MM.1S (cell line): ENCODE results near the gene CCDC14.
"Not testable (repeated sequence)": the region's sequence is repeated elsewhere in the genome, so short reads cannot be mapped to it uniquely, and the experiment has no call there.

Source experiments
- DNase-seq: peaks from one replicate; pipeline ENCODE4 v3.0.0-alpha.2; 2015
- H2AFZ ChIP-seq: fragments of 300-600 bp; sonication (generic); 2 replicates; pipeline ENCODE4 v1.6.0; 2016; ENCODE audit warnings: antibody characterized with exemption, low read length
- H3F3A ChIP-seq: fragments of 300-600 bp; sonication (generic); 2 replicates; pipeline ENCODE4 v1.6.1; 2016; ENCODE audit warnings: mild to moderate bottlenecking, antibody characterized with exemption, low read length, moderate library complexity, mixed read lengths; ENCODE audit not compliant: insufficient read depth
- H3K27ac ChIP-seq: fragments of 300-600 bp; sonication (generic); 2 replicates; pipeline ENCODE4 v1.5.1; 2016; ENCODE audit warnings: mild to moderate bottlenecking, low read length
- H3K27me3 ChIP-seq: fragments of 300-600 bp; sonication (generic); replicated peaks from 2 replicates; pipeline ENCODE4 v1.6.0; 2016; ENCODE audit warnings: low read length; ENCODE audit not compliant: insufficient read depth
- H3K36me3 ChIP-seq: fragments of 300-600 bp; sonication (generic); replicated peaks from 2 replicates; pipeline ENCODE4 v1.6.1; 2016; ENCODE audit warnings: mild to moderate bottlenecking, low read length, mixed read lengths; ENCODE audit not compliant: insufficient read depth
- H3K4me1 ChIP-seq: fragments of 300-600 bp; sonication (generic); 2 replicates; pipeline ENCODE4 v1.6.1; 2016; ENCODE audit warnings: low read length, mixed read lengths
- H3K4me2 ChIP-seq: fragments of 300-600 bp; sonication (generic); 2 replicates; pipeline ENCODE4 v1.6.0; 2016; ENCODE audit warnings: low read depth, low read length
- H3K4me3 ChIP-seq: fragments of 300-600 bp; sonication (generic); 2 replicates; pipeline ENCODE4 v1.5.1; 2016; ENCODE audit warnings: low read length, mixed read lengths
- H3K79me2 ChIP-seq: fragments of 300-600 bp; sonication (generic); 2 replicates; pipeline ENCODE4 v1.6.1; 2016; ENCODE audit warnings: mixed run types, low read length, mixed read lengths
- H3K9ac ChIP-seq: fragments of 300-600 bp; sonication (generic); 2 replicates; pipeline ENCODE4 v1.6.1; 2016; ENCODE audit warnings: low read length, mixed read lengths
- H3K9me2 ChIP-seq: fragments of 300-600 bp; sonication (generic); replicated peaks from 2 replicates; pipeline ENCODE4 v1.6.1; 2016; ENCODE audit warnings: mild to moderate bottlenecking, low read length, mixed read lengths; ENCODE audit not compliant: insufficient read depth
- H3K9me3 ChIP-seq: fragments of 300-600 bp; sonication (generic); replicated peaks from 2 replicates; pipeline ENCODE4 v1.6.1; 2016; ENCODE audit warnings: mild to moderate bottlenecking, low read length, mixed read lengths; ENCODE audit not compliant: insufficient read depth
- H4K20me1 ChIP-seq: fragments of 300-600 bp; sonication (generic); 2 replicates; pipeline ENCODE4 v1.6.1; 2016; ENCODE audit warnings: mild to moderate bottlenecking, low read length, moderate library complexity, mixed read lengths; ENCODE audit not compliant: insufficient read depth
- EZH2 ChIP-seq: fragments of 300-600 bp; sonication (generic); optimal IDR thresholded peaks from 2 replicates; pipeline ENCODE3; 2017; ENCODE audit warnings: low read depth, mild to moderate bottlenecking, antibody characterized with exemption, low read length, mixed read lengths
- EZH2phosphoT487 ChIP-seq: fragments of 300-600 bp; sonication (generic); IDR thresholded peaks from 2 replicates; pipeline ENCODE4 v1.6.1; 2018; ENCODE audit warnings: antibody characterized with exemption, low read length
- TF ChIP-seq, protein P1 (sequence below): fragments of 300-600 bp; sonication (generic); IDR thresholded peaks from 2 replicates; pipeline ENCODE4 v1.5.1; 2016; ENCODE audit warnings: antibody characterized with exemption, low read length, mixed read lengths

Gene CCDC14

DNA sequence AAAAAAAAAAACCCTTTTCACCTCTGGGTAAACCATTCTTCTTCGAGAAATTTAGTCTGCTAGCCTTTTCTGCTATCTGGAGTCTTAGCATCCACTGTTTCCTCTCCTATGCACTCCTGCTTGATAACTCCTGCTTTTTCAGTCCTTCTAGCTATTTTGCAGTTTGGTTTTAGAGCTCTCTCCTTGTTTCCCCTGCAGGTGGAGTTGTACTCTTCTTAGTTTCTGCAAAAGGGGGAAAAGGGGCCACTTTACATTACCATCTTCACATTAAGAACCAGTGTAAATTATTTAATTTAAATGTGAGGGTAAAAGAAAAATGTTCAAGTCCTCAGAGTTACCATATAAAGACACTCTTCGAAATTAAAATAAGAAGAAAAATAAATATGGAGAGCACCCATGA, 53.3 kb downstream of the CCDC14 start:
- DNase-seq = no peak
- Histone ChIP-seq H3K4me3 (no peak overlapping the region), H3K4me1 (peaks cover 19% of the 10 kb centered on the region), H3K27me3 (no peaks in the 10 kb centered on the region), H2AFZ (no peak overlapping the region), H3K9me2 (no peaks in the 10 kb centered on the region), H3K27ac (no peak overlapping the region), H3K9me3 (no peaks in the 10 kb centered on the region), H4K20me1 (no peaks in the 10 kb centered on the region), H3K79me2 (no peaks in the 10 kb centered on the region), H3K9ac (no peak overlapping the region), H3K4me2 (no peak overlapping the region), H3F3A (peaks cover 19% of the 10 kb centered on the region), H3K36me3 (no peaks in the 10 kb centered on the region)
- TF ChIP-seq, protein P1, sequence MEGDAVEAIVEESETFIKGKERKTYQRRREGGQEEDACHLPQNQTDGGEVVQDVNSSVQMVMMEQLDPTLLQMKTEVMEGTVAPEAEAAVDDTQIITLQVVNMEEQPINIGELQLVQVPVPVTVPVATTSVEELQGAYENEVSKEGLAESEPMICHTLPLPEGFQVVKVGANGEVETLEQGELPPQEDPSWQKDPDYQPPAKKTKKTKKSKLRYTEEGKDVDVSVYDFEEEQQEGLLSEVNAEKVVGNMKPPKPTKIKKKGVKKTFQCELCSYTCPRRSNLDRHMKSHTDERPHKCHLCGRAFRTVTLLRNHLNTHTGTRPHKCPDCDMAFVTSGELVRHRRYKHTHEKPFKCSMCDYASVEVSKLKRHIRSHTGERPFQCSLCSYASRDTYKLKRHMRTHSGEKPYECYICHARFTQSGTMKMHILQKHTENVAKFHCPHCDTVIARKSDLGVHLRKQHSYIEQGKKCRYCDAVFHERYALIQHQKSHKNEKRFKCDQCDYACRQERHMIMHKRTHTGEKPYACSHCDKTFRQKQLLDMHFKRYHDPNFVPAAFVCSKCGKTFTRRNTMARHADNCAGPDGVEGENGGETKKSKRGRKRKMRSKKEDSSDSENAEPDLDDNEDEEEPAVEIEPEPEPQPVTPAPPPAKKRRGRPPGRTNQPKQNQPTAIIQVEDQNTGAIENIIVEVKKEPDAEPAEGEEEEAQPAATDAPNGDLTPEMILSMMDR = 0 out of 2 replicates have a peak, but pooled peaks have one; percentile 4
- TF ChIP-seq EZH2 = no peak

DNA sequence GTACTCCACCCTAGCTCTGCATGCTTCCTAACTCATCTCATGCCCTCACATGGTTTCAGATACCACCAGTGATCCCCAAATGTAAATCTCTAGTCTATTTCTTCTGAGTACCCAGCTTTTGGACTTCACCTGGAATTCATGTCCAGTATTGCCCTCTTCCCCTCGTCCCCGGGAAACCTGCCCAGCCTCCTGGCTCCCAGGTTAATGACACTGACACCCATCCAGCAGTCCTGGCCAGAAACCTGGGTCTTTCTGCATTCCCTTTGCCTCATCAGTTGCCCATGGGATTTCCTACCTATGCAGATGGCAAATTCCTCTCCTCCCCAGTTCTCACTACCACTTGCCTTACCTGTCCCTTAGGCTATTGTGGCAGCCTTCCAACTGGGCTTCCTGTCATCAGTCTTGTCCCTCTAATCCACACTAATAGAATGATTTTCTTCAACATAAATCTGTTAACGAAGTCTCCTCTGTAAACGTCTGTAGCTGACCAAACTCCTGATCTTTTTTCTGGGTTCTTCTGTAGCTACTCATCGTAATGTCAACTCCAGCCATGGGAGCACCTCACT, 61.6 kb downstream of the CCDC14 start:
- Histone ChIP-seq H3K9me3 (no peaks in the 10 kb centered on the region), H3K9me2 (no peaks in the 10 kb centered on the region), H3K4me2 (no peak overlapping the region), H3K27ac (no peak overlapping the region), H2AFZ (no peak overlapping the region), H3F3A (no peaks in the 10 kb centered on the region), H3K79me2 (no peaks in the 10 kb centered on the region), H3K36me3 (no peaks in the 10 kb centered on the region), H3K4me1 (no peaks in the 10 kb centered on the region), H4K20me1 (no peaks in the 10 kb centered on the region), H3K27me3 (no peaks in the 10 kb centered on the region), H3K4me3 (no peak overlapping the region), H3K9ac (no peak overlapping the region)
- no peak for DNase-seq
- TF ChIP-seq EZH2 = no peak
- TF ChIP-seq EZH2phosphoT487 = no peak
- TF ChIP-seq, protein P1 = no peak

GRCh38 chr3:123893012-123893411, 68.0 kb downstream of the CCDC14 start:
- no peaks in the 10 kb centered on the region for H3K79me2 ChIP-seq
- no peaks in the 10 kb centered on the region for H3K36me3 ChIP-seq
- no peak overlapping the region for H3K4me3 ChIP-seq
- H3K9me3 ChIP-seq = no peaks in the 10 kb centered on the region
- H3K4me1 ChIP-seq = no peaks in the 10 kb centered on the region
- H3K27ac ChIP-seq = no peak overlapping the region
- no peaks in the 10 kb centered on the region for H3K27me3 ChIP-seq
- no peaks in the 10 kb centered on the region for H4K20me1 ChIP-seq
- no peak overlapping the region for H3K4me2 ChIP-seq
- no peak overlapping the region for H2AFZ ChIP-seq
- TF ChIP-seq EZH2 = no peak
- H3K9ac ChIP-seq = no peak overlapping the region
- no peak for DNase-seq
- no peaks in the 10 kb centered on the region for H3K9me2 ChIP-seq
- no peaks in the 10 kb centered on the region for H3F3A ChIP-seq

GRCh38 chr3:123892195-123892594, 68.8 kb downstream of the CCDC14 start:
- H3K4me2 ChIP-seq = no peak overlapping the region
- no peak overlapping the region for H2AFZ ChIP-seq
- TF ChIP-seq EZH2 (no peak), EZH2phosphoT487 (no peak)
- TF ChIP-seq, protein P1 = no peak
- no peaks in the 10 kb centered on the region for H3K9me3 ChIP-seq
- H3K27me3 ChIP-seq = no peaks in the 10 kb centered on the region
- H3K4me1 ChIP-seq = no peaks in the 10 kb centered on the region
- H3K4me3 ChIP-seq = no peak overlapping the region
- no peaks in the 10 kb centered on the region for H4K20me1 ChIP-seq
- H3K36me3 ChIP-seq = no peaks in the 10 kb centered on the region
- H3F3A ChIP-seq = no peaks in the 10 kb centered on the region
- H3K9ac ChIP-seq = no peak overlapping the region
- no peaks in the 10 kb centered on the region for H3K9me2 ChIP-seq
- H3K79me2 ChIP-seq = no peaks in the 10 kb centered on the region
- no peak for DNase-seq
- no peak overlapping the region for H3K27ac ChIP-seq

DNA sequence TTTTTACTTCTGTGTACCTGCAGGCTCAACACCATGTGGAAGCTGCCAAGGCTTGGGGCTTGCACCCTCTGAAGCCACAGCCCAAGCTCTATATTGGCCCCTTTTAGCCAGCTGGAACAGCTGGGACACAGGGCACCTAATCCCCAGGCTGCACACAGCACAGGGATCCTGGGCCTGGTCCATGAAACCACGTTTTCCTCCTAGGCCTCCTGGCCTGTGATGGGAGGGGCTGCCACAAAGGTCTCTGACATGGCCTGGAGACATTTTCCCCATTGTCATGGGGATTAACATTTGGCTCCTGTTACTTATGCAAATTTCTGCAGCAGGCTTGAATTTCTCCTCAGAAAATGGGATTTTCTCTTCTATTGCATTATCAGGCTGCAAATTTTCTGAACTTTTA, 70.0 kb downstream of the CCDC14 start:
- H2AFZ ChIP-seq, H3K4me1 ChIP-seq, H3K27ac ChIP-seq, DNase-seq, H3K79me2 ChIP-seq, H3K9me3 ChIP-seq, H3K9me2 ChIP-seq, H3K36me3 ChIP-seq, H3F3A ChIP-seq, H3K9ac ChIP-seq, H3K4me3 ChIP-seq, H4K20me1 ChIP-seq, H3K27me3 ChIP-seq, H3K4me2 ChIP-seq: not testable (repeated sequence)

DNA sequence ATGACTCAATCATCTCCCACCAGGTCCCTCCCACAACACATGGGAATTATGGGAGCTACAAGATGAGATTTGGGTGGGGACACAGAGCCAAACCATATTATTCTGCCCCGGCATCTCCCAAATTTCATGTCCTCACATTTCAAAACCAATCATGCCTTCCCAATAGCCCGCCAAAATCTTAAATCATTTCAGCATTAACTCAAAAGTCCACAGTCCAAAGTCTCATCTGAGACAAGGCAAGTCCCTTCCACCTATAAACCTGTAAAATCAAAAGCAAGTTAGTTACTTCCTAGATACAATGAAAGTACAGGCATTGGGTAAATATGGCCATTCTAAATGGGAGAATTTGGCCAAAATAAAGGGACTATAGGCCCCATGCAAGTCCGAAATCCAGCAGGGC, 70.9 kb downstream of the CCDC14 start:
- not testable (repeated sequence) for H3K9me2 ChIP-seq

More for the DNA sequence above, 70.9 kb downstream of the CCDC14 start:
- not testable (repeated sequence) for H3K36me3 ChIP-seq, H3K4me3 ChIP-seq, H2AFZ ChIP-seq, H3K9ac ChIP-seq, H3K79me2 ChIP-seq, H3K27ac ChIP-seq, H3K4me1 ChIP-seq, H3K9me3 ChIP-seq, H3F3A ChIP-seq, DNase-seq, H4K20me1 ChIP-seq, H3K27me3 ChIP-seq, H3K4me2 ChIP-seq
